Activated naive CD4-positive, alpha-beta T cell treated with anti-CD3 and anti-CD28 coated beads, Interleukin-2, amount 10 ng/mL, durations not matched to agents 7 days and 5 days (primary cell): ENCODE results near the gene FAM228B.
"Not testable (repeated sequence)": the region's sequence is repeated elsewhere in the genome, so short reads cannot be mapped to it uniquely, and the experiment has no call there.

Experiments used
- CTCF ChIA-PET: fragments of 350-600 bp; sonication (Branson Sonifier 250); formaldehyde crosslinking; loops from one replicate; lab custom pipeline; 2021; ENCODE audit warnings: antibody characterized with exemption; lab: Charles Lee
- DNase-seq: peaks from one replicate; pipeline ENCODE4 v3.0.0-alpha.2; 2020
- H3K27ac Mint-ChIP-seq: one replicate; pipeline ENCODE4 v1.8.0; 2021; ENCODE audit warnings: mild to moderate bottlenecking, moderate library complexity, mixed read lengths
- H3K27me3 Mint-ChIP-seq: one replicate; pipeline ENCODE4 v1.8.0; 2021; ENCODE audit warnings: mild to moderate bottlenecking, mixed read lengths
- H3K36me3 Mint-ChIP-seq: one replicate; pipeline ENCODE4 v1.8.0; 2021; ENCODE audit warnings: mixed read lengths
- H3K4me1 Mint-ChIP-seq: one replicate; pipeline ENCODE4 v1.8.0; 2021; ENCODE audit warnings: mixed read lengths
- H3K4me3 Mint-ChIP-seq: one replicate; pipeline ENCODE4 v1.8.0; 2021; ENCODE audit warnings: mild to moderate bottlenecking, moderate library complexity, mixed read lengths
- H3K9me3 Mint-ChIP-seq: one replicate; pipeline ENCODE4 v1.8.0; 2021; ENCODE audit warnings: mixed read lengths

Gene FAM228B

GRCh38 chr2:24110660-24111303, 12.5 kb upstream of the FAM228B start:
- Mint-ChIP-seq H3K9me3 (peaks cover 16% of the 10 kb centered on the region), H3K27me3 (no peaks in the 10 kb centered on the region), H3K36me3 (peaks cover 2% of the 10 kb centered on the region), H3K27ac (no peak overlapping the region), H3K4me3 (no peak overlapping the region), H3K4me1 (no peaks in the 10 kb centered on the region)
- CTCF ChIA-PET: no interaction called here
- DNase-seq: no peak

DNA sequence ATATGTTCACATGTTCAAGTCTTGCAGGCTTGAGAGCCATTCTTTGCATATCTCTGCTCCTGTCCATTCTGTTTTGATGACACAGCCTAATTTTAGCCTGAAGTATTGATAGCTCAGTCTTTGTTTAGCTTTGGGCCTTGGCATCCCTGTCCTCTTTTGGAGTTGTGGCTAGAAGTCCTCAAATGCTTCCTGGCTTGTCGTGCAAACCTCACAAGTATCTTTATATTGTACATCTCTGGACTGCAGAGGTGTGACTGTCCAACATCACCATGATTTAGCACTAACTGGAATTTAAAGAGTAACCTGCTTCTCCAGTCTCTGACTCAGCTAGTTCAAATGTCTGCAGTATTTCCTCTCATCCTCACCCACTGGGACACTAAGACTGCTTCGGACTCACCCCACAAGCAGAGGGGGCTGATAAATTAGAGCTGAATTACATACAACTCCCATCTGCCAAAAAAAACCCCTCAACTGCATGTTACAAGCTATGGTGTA, 11.8 kb upstream of the FAM228B start:
- H3K4me3 Mint-ChIP-seq: no peak overlapping the region
- H3K27me3 Mint-ChIP-seq: no peaks in the 10 kb centered on the region
- no peaks in the 10 kb centered on the region for H3K4me1 Mint-ChIP-seq
- DNase-seq: no peak
- H3K9me3 Mint-ChIP-seq: peaks cover 13% of the 10 kb centered on the region
- no peaks in the 10 kb centered on the region for H3K36me3 Mint-ChIP-seq
- CTCF ChIA-PET: no interaction called here
- H3K27ac Mint-ChIP-seq: no peak overlapping the region

GRCh38 chr2:24115057-24115456, 8.2 kb upstream of the FAM228B start:
- Mint-ChIP-seq H3K4me1 (no peaks in the 10 kb centered on the region), H3K36me3 (no peaks in the 10 kb centered on the region), H3K9me3 (no peaks in the 10 kb centered on the region), H3K4me3 (no peak overlapping the region), H3K27me3 (no peaks in the 10 kb centered on the region), H3K27ac (no peak overlapping the region)
- CTCF ChIA-PET: no interaction called here
- DNase-seq: no peak

DNA sequence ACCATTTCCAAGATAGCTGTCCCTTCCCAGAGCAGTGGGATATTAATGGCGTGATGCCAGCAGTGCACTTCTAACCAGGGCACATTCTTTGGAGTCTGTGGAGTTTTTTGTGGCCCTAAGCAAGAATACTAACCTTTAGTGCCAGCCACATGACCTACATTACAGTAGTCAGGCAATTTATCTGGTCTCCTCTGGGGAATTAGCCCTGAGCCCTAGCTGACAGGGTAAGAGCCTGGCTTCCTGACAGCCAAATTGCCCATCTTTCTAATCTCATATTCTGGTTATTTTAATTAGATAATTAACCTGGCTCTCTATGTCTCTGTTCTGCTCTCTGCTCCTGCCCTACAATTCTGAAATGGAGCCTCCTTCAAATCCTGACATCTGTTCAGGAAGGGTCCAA, 5.4 kb upstream of the FAM228B start:
- Mint-ChIP-seq H3K4me3 (no peak overlapping the region), H3K27ac (no peak overlapping the region), H3K36me3 (no peaks in the 10 kb centered on the region), H3K27me3 (peaks cover 4% of the 10 kb centered on the region), H3K4me1 (peaks cover 6% of the 10 kb centered on the region), H3K9me3 (no peaks in the 10 kb centered on the region)
- CTCF ChIA-PET: no interaction called here
- DNase-seq: no peak

- DNase-seq: no peak
- peaks cover 15% of the 10 kb centered on the region for H3K4me1 Mint-ChIP-seq
- no peak overlapping the region for H3K4me3 Mint-ChIP-seq
- no peak overlapping the region for H3K27ac Mint-ChIP-seq
- no peaks in the 10 kb centered on the region for H3K36me3 Mint-ChIP-seq
- CTCF ChIA-PET: no interaction called here
- H3K27me3 Mint-ChIP-seq: peaks cover 9% of the 10 kb centered on the region
- H3K9me3 Mint-ChIP-seq: no peaks in the 10 kb centered on the region
Measured at GRCh38 chr2:24121066-24121465, 2.2 kb upstream of the FAM228B start.

DNA sequence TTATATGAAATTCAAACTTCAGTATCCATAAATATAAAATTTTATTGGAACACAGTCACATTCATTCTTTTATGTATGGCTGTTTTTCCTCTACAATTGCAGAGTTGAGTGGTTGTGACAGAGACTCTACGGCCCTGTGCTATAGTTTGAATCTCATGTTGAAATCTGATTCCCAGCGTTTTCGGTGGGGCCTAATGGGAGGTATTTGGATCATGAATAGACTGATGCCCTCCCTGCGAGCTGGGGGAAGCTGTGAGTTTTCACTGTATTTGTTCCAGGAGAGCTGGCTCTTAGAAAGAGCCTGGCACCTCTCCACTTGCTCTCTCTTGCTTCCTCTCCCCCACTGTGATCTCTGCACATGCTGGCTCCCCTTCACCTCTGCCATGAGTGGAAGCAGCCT, 1.8 kb upstream of the FAM228B start:
- no peak overlapping the region for H3K27ac Mint-ChIP-seq
- H3K4me1 Mint-ChIP-seq: peaks cover 15% of the 10 kb centered on the region
- H3K36me3 Mint-ChIP-seq: no peaks in the 10 kb centered on the region
- H3K27me3 Mint-ChIP-seq: peaks cover 9% of the 10 kb centered on the region
- no peak for DNase-seq
- H3K9me3 Mint-ChIP-seq: no peaks in the 10 kb centered on the region
- CTCF ChIA-PET: no interaction called here
- peak overlapping the region; percentile 19 for H3K4me3 Mint-ChIP-seq

- H3K36me3 Mint-ChIP-seq: no peaks in the 10 kb centered on the region
- H3K9me3 Mint-ChIP-seq: no peaks in the 10 kb centered on the region
- H3K27ac Mint-ChIP-seq: peak overlapping the region; percentile 69
- peaks cover 15% of the 10 kb centered on the region for H3K4me1 Mint-ChIP-seq
- peak overlapping the region; percentile 70 for H3K4me3 Mint-ChIP-seq
- CTCF ChIA-PET: interaction anchor here (0.8 to 1.4 kb wide), 3 partner anchors 39 to 590 kb away, joined by 3 to 5 read pairs (median 4); partner anchors contain the start of gene ATAD2B
- H3K27me3 Mint-ChIP-seq: peaks cover 9% of the 10 kb centered on the region
- DNase-seq: no peak
Measured at GRCh38 chr2:24122366-24123194, 689 bp upstream of the FAM228B start.

DNA sequence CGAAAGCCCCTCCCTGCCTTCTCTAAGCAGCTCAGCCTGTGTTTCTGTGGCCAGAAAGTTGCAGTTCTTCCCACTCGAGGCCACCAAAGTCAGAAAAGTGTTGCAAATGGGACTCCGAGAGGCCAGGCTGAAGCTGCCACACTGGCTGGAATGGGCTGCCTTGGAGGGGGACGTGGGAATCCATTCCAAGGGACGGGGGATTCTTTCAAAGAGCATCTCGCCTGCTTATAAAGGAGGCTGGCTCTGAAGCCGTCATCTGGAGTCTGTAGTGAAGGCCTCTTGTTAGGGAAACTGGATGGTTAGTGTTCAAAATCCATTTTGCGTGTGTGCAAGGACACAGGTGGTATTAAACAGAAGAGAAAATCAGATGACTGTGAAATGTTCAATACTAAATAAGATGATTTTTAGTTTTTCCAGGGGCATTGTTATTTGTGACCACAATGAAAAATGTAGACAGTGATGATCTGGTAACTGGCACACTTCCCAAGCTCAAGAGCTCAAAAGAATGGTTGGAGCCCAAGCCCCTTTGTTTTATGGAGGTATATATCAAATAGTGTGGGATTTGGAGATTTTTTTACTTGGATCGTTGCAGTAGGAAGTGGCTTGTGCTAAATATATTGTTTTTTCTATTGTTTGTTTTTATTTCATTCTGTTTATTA, 782 bp downstream of the FAM228B start:
- Mint-ChIP-seq H3K36me3 (no peaks in the 10 kb centered on the region), H3K4me3 (peak overlapping the region; percentile 74), H3K9me3 (no peaks in the 10 kb centered on the region), H3K4me1 (peaks cover 17% of the 10 kb centered on the region), H3K27ac (no peak overlapping the region), H3K27me3 (peaks cover 9% of the 10 kb centered on the region)
- CTCF ChIA-PET: interaction anchor here (1.1 to 1.6 kb wide), 3 partner anchors 40 to 197 kb away, joined by 3 to 6 read pairs (median 5); partner anchors contain the start of genes ATAD2B and TP53I3
- DNase-seq: peak; percentile 50

DNA sequence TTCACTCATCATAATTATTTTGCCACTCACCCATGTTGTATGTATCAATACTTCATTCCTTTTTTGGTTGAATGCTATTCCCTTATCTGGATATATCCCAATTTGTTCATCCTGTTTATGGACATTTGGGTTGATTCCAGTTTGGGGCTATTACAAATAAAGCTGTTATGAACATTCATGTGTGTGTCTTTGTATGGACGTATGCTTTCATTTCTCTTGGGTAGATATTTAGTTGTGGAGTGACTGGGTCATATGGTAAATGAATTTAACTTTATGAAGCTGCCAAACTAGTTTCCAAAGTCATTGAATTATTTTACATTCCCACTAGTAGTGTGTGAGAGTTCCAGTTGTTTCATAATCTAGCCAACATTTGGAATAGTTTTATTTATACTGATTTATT, 2.7 kb downstream of the FAM228B start:
- Mint-ChIP-seq H3K36me3 (no peaks in the 10 kb centered on the region), H3K4me1 (peaks cover 23% of the 10 kb centered on the region), H3K9me3 (no peaks in the 10 kb centered on the region), H3K4me3 (no peak overlapping the region), H3K27ac (no peak overlapping the region), H3K27me3 (peaks cover 9% of the 10 kb centered on the region)
- DNase-seq: no peak
- CTCF ChIA-PET: no interaction called here

- Mint-ChIP-seq H3K9me3 (peaks cover 11% of the 10 kb centered on the region), H3K4me1 (peaks cover 8% of the 10 kb centered on the region), H3K4me3 (no peak overlapping the region), H3K27me3 (peaks cover 4% of the 10 kb centered on the region), H3K36me3 (peaks cover 2% of the 10 kb centered on the region), H3K27ac (no peak overlapping the region)
- DNase-seq: no peak
- CTCF ChIA-PET: no interaction called here
Measured at GRCh38 chr2:24132543-24132942, 9.3 kb downstream of the FAM228B start.

DNA sequence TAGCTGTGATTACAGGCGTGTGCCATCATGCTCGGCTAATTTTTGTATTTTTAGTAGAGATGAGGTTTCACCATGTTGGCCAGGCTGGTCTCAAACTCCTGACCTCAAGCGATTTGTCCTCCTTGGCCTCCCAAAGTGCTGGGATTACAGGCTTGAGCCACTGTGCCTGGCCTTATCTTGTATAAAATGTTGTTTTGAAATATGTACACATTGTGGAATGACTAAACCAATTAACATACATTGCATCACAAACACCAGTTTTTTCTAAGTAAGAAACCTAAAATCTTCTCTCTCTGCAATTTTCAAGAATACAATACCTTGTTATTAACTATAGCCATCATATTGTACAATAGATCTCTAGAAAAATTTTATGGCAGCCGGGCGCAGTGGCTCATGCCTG, 17.0 kb downstream of the FAM228B start:
- H3K4me1 Mint-ChIP-seq, H3K27me3 Mint-ChIP-seq, H3K4me3 Mint-ChIP-seq, CTCF ChIA-PET, H3K27ac Mint-ChIP-seq, DNase-seq, H3K36me3 Mint-ChIP-seq, H3K9me3 Mint-ChIP-seq: not testable (repeated sequence)

GRCh38 chr2:24147364-24147763, 24.1 kb downstream of the FAM228B start:
- Mint-ChIP-seq H3K27me3 (no peaks in the 10 kb centered on the region), H3K4me1 (no peaks in the 10 kb centered on the region), H3K27ac (no peak overlapping the region), H3K9me3 (peaks cover 17% of the 10 kb centered on the region), H3K4me3 (no peak overlapping the region), H3K36me3 (peaks cover 4% of the 10 kb centered on the region)
- no peak for DNase-seq
- CTCF ChIA-PET: no interaction called here

- no peak overlapping the region for H3K27ac Mint-ChIP-seq
- CTCF ChIA-PET: no interaction called here
- no peak for DNase-seq
- H3K36me3 Mint-ChIP-seq: no peaks in the 10 kb centered on the region
- peaks cover 8% of the 10 kb centered on the region for H3K9me3 Mint-ChIP-seq
- H3K4me3 Mint-ChIP-seq: no peak overlapping the region
- no peaks in the 10 kb centered on the region for H3K27me3 Mint-ChIP-seq
- no peaks in the 10 kb centered on the region for H3K4me1 Mint-ChIP-seq
Measured at GRCh38 chr2:24152413-24153197, 29.3 kb downstream of the FAM228B start.

DNA sequence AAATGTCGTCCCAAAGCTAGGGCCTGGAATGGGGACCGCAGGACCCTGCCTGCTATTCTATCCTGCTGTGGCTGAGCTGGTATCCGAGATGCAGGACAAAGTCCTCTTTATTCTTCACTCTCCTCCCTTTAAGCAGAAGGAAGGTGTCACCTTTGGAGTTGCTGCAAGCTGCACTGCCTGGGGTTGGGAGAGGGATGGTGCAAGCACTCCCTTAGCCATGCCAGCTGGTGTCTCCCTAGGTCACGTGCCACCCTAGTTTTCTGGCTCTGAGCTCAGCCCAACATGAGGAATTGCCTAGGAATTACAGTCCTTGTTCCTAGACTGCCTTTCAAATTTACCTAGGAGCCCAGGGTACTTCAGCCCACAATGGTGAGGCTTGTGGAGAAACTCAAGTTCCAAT, 30.2 kb downstream of the FAM228B start:
- DNase-seq: no peak
- no peaks in the 10 kb centered on the region for H3K4me1 Mint-ChIP-seq
- H3K4me3 Mint-ChIP-seq: no peak overlapping the region
- CTCF ChIA-PET: no interaction called here
- H3K36me3 Mint-ChIP-seq: no peaks in the 10 kb centered on the region
- no peak overlapping the region for H3K27ac Mint-ChIP-seq
- H3K27me3 Mint-ChIP-seq: no peaks in the 10 kb centered on the region
- peaks cover 3% of the 10 kb centered on the region for H3K9me3 Mint-ChIP-seq
